H1 (cell line): Measurements from ENCODE around the gene CLRN1. TPM values are rescaled to one million over a fixed set of nuclear protein-coding genes. Genes with fewer than 3 reads are reported as not detected.

ENCODE experiments used
- CTCF ChIA-PET: fragments of 300-600 bp; sonication (Branson Sonifier 250); formaldehyde crosslinking; loops from one replicate; lab custom pipeline; 2021; ENCODE audit not compliant: partially characterized antibody; lab: Charles Lee
- POLR2A ChIA-PET: fragments of 300-600 bp; sonication (Branson Sonifier 250); formaldehyde crosslinking; loops from one replicate; lab custom pipeline; 2021; ENCODE audit warnings: inconsistent platforms; ENCODE audit not compliant: partially characterized antibody; lab: Charles Lee
- DNase-seq, 2 experiments: peaks; one replicate each; pipeline versions ENCODE4 v3.0.0 to v3.0.0-alpha.2; 2010 to 2022; ENCODE audit warnings: low spot score in 2 of 2, low read depth in 1 of 2, mixed read lengths in 1 of 2
- FAIRE-seq: peaks from 2 replicates; lab custom pipeline; 2011; peaks lifted over from hg19 to GRCh38; lab: Jason Lieb, UNC
- H2AFZ ChIP-seq: 2 replicates; pipeline ENCODE4 v1.8.1; 2012; ENCODE audit warnings: low read length, inconsistent platforms
- H2AK5ac ChIP-seq: 2 replicates; pipeline ENCODE4 v1.6.1; 2013; ENCODE audit warnings: low read depth, low read length
- H2BK120ac ChIP-seq: replicated peaks from 2 replicates; pipeline ENCODE3; 2013; ENCODE audit warnings: low read depth, low read length, inconsistent platforms
- H2BK12ac ChIP-seq: 2 replicates; pipeline ENCODE4 v1.6.1; 2013; ENCODE audit warnings: low read depth, low read length
- H2BK15ac ChIP-seq: 2 replicates; pipeline ENCODE4 v1.6.1; 2013; ENCODE audit warnings: low read length
- H2BK20ac ChIP-seq: 2 replicates; pipeline ENCODE4 v1.6.1; 2013; ENCODE audit warnings: low read length
- H2BK5ac ChIP-seq: 2 replicates; pipeline ENCODE4 v1.6.1; 2013; ENCODE audit warnings: low read depth, low read length
- H3K14ac ChIP-seq: 2 replicates; pipeline ENCODE4 v1.6.1; 2013; ENCODE audit warnings: inconsistent platforms; ENCODE audit not compliant: insufficient read length
- H3K18ac ChIP-seq: 2 replicates; pipeline ENCODE4 v1.6.1; 2013; ENCODE audit warnings: low read length; ENCODE audit errors: extremely low read depth
- H3K23ac ChIP-seq: 2 replicates; pipeline ENCODE4 v1.6.1; 2013; ENCODE audit warnings: inconsistent platforms; ENCODE audit not compliant: insufficient read length
- H3K23me2 ChIP-seq: 2 replicates; pipeline ENCODE4 v1.6.1; 2013; ENCODE audit warnings: low read depth, low read length
- H3K27ac ChIP-seq: 2 replicates; pipeline ENCODE4 v1.6.1; 2011; ENCODE audit warnings: low read depth, low read length, inconsistent platforms
- H3K27me3 ChIP-seq, 4 experiments: replicated peaks in 1 of 4; 1 replicate in 1 of 4; 2 replicates in 3 of 4; pipeline versions ENCODE4 v1.6.1 to v1.8.1; 2011 to 2013; ENCODE audit warnings: low read length in 3 of 4, mild to moderate bottlenecking in 3 of 4, inconsistent platforms in 2 of 4, mixed read lengths in 2 of 4, moderate library complexity in 1 of 4; ENCODE audit not compliant: control insufficient read depth in 3 of 4, insufficient read depth in 3 of 4; ENCODE audit errors: extremely low read depth in 1 of 4
- H3K36me3 ChIP-seq, 4 experiments: 2 replicates each; pipeline versions ENCODE4 v1.6.1 to v1.8.1; 2011 to 2013; ENCODE audit warnings: mild to moderate bottlenecking in 4 of 4, low read length in 3 of 4, moderate library complexity in 2 of 4, control low read depth in 1 of 4, inconsistent platforms in 1 of 4; ENCODE audit not compliant: insufficient read depth in 4 of 4, control insufficient read depth in 2 of 4
- H3K4ac ChIP-seq: replicated peaks from 2 replicates; pipeline ENCODE3; 2013; ENCODE audit warnings: low read length, low read depth, mixed read lengths, inconsistent platforms; ENCODE audit not compliant: insufficient read length
- H3K4me1 ChIP-seq, 4 experiments: replicated peaks in 1 of 4; 1 replicate in 1 of 4; 2 replicates in 3 of 4; pipeline versions ENCODE4 v1.6.1 to v1.8.1; 2011 to 2013; ENCODE audit warnings: low read length in 3 of 4, inconsistent platforms in 2 of 4, mixed read lengths in 1 of 4; ENCODE audit not compliant: insufficient read depth in 4 of 4, control insufficient read depth in 3 of 4
- H3K4me2 ChIP-seq, 2 experiments: 2 replicates each; pipeline versions ENCODE4 v1.6.1 to v1.8.1; 2011 to 2013; ENCODE audit warnings: low read depth in 2 of 2, low read length in 2 of 2, control low read depth in 1 of 2, inconsistent platforms in 1 of 2, mild to moderate bottlenecking in 1 of 2; ENCODE audit not compliant: insufficient read depth in 1 of 2
- H3K4me3 ChIP-seq, 4 experiments: fragments of 200-600, 300-600 bp in 1 of 4; sonication (generic), shearing (Covaris generic), sonication (Bioruptor Twin) in 1 of 4; 2 replicates each; pipeline versions ENCODE4 v1.5.1 to v1.8.1; 2011 to 2016; ENCODE audit warnings: low read length in 4 of 4, low read depth in 3 of 4, control low read depth in 2 of 4, inconsistent platforms in 2 of 4, mild to moderate bottlenecking in 2 of 4, mixed read lengths in 1 of 4, moderate library complexity in 1 of 4; ENCODE audit not compliant: insufficient read depth in 2 of 4; ENCODE audit errors: extremely low read depth in 1 of 4
- H3K56ac ChIP-seq: replicated peaks from 2 replicates; pipeline ENCODE3; 2013; ENCODE audit warnings: low read depth, mild to moderate bottlenecking, mixed read lengths, low read length, inconsistent platforms; ENCODE audit not compliant: insufficient read length
- H3K79me1 ChIP-seq: 2 replicates; pipeline ENCODE4 v1.6.1; 2013; ENCODE audit warnings: low read depth, low read length, control low read depth
- H3K79me2 ChIP-seq, 2 experiments: 2 replicates each; pipeline versions ENCODE4 v1.6.1 to v1.8.1; 2012 to 2013; ENCODE audit warnings: low read length in 2 of 2, mild to moderate bottlenecking in 2 of 2, inconsistent platforms in 1 of 2; ENCODE audit not compliant: insufficient read depth in 2 of 2, control insufficient read depth in 1 of 2
- H3K9ac ChIP-seq, 4 experiments: replicated peaks in 1 of 4; 1 replicate in 1 of 4; 2 replicates in 3 of 4; pipeline versions ENCODE4 v1.6.1 to v1.8.1; 2011 to 2013; ENCODE audit warnings: low read depth in 3 of 4, low read length in 3 of 4, control low read depth in 2 of 4, mild to moderate bottlenecking in 2 of 4, moderate library complexity in 2 of 4, inconsistent platforms in 1 of 4; ENCODE audit errors: extremely low read depth in 1 of 4
- H3K9me3 ChIP-seq, 2 experiments: 2 replicates each; pipeline versions ENCODE4 v1.6.1 to v1.8.1; 2012 to 2013; ENCODE audit warnings: mild to moderate bottlenecking in 2 of 2, moderate library complexity in 2 of 2, control low read depth in 1 of 2, inconsistent platforms in 1 of 2, low read depth in 1 of 2, low read length in 1 of 2, mixed read lengths in 1 of 2; ENCODE audit not compliant: insufficient read depth in 2 of 2
- H4K20me1 ChIP-seq, 2 experiments: replicated peaks in 1 of 2; 2 replicates each; pipeline versions ENCODE3 to v1.8.1; 2011 to 2013; ENCODE audit warnings: inconsistent platforms in 2 of 2, low read length in 2 of 2, mild to moderate bottlenecking in 1 of 2; ENCODE audit not compliant: insufficient read depth in 2 of 2, control insufficient read depth in 1 of 2
- H4K5ac ChIP-seq: 2 replicates; pipeline ENCODE4 v1.6.1; 2013; ENCODE audit warnings: low read length, low read depth, mixed read lengths, inconsistent platforms; ENCODE audit not compliant: insufficient read length
- H4K8ac ChIP-seq: 2 replicates; pipeline ENCODE4 v1.8.0; 2013; ENCODE audit warnings: mild to moderate bottlenecking, moderate library complexity, low read length, inconsistent platforms; ENCODE audit not compliant: insufficient read depth; ENCODE audit errors: extremely low read depth
- H4K91ac ChIP-seq: replicated peaks from 2 replicates; pipeline ENCODE3; 2013; ENCODE audit warnings: low read length, mixed read lengths, inconsistent platforms; ENCODE audit not compliant: insufficient read length
- CREB1 ChIP-seq: IDR thresholded peaks from 2 replicates; pipeline ENCODE4 v1.6.1; 2012; ENCODE audit warnings: inconsistent platforms
- CTCF ChIP-seq, 3 experiments: IDR thresholded peaks; 1 replicate in 2 of 3; 2 replicates in 1 of 3; pipeline versions ENCODE4 v1.5.1 to v1.6.1; 2011; ENCODE audit warnings: low read length in 3 of 3, mild to moderate bottlenecking in 3 of 3, inconsistent platforms in 2 of 3, low read depth in 1 of 3, moderate library complexity in 1 of 3; ENCODE audit not compliant: insufficient read depth in 1 of 3; ENCODE audit errors: control extremely low read depth in 1 of 3
- EGR1 ChIP-seq: IDR thresholded peaks from 2 replicates; pipeline ENCODE4 v1.6.1; 2011; ENCODE audit warnings: low read depth, low read length, borderline replicate concordance
- MAX ChIP-seq: IDR thresholded peaks from 2 replicates; pipeline ENCODE4 v1.6.1; 2012; ENCODE audit warnings: inconsistent platforms
- POU5F1 ChIP-seq: IDR thresholded peaks from 2 replicates; pipeline ENCODE4 v1.6.1; 2011; ENCODE audit warnings: low read depth, mild to moderate bottlenecking, low read length, moderate library complexity
- RAD21 ChIP-seq, 2 experiments: IDR thresholded peaks in 1 of 2; conservative IDR thresholded peaks in 1 of 2; 2 replicates each; pipeline ENCODE4 v1.6.1; 2011; ENCODE audit warnings: low read depth in 2 of 2, low read length in 2 of 2, improper control_type of control experiment in 1 of 2, inconsistent platforms in 1 of 2, mild to moderate bottlenecking in 1 of 2, moderate library complexity in 1 of 2
- SAP30 ChIP-seq: fragments of 300-600 bp; sonication (generic); IDR thresholded peaks from 2 replicates; pipeline ENCODE4 v1.7.1; 2012; ENCODE audit warnings: low read length, moderate library complexity, mild to moderate bottlenecking, inconsistent platforms; ENCODE audit not compliant: insufficient read depth, insufficient replicate concordance
- SIN3A ChIP-seq, 2 experiments: IDR thresholded peaks in 1 of 2; conservative IDR thresholded peaks in 1 of 2; 2 replicates each; pipeline ENCODE4 v1.6.1; 2011 to 2012; ENCODE audit warnings: low read length in 2 of 2, improper control_type of control experiment in 1 of 2, low read depth in 1 of 2, mild to moderate bottlenecking in 1 of 2
- SIRT6 ChIP-seq: IDR thresholded peaks from one replicate; pipeline ENCODE4 v1.7.1; 2012; ENCODE audit warnings: low read length, inconsistent platforms
- TBP ChIP-seq: IDR thresholded peaks from 2 replicates; pipeline ENCODE4 v1.6.1; 2011; ENCODE audit warnings: low read depth, low read length, improper control_type of control experiment
- TEAD4 ChIP-seq: IDR thresholded peaks from 2 replicates; pipeline ENCODE4 v1.6.1; 2012; ENCODE audit warnings: low read depth, low read length, inconsistent platforms, mixed read lengths
- ZNF274 ChIP-seq: IDR thresholded peaks from 2 replicates; pipeline ENCODE4 v1.7.0; 2012; ENCODE audit warnings: low read length, borderline replicate concordance; ENCODE audit errors: extremely low read depth
- WGBS, 2 experiments: shearing (Covaris generic) in 1 of 2; methylation state at CpG; one replicate each; pipeline versions ENCODE4 v1.1.6 to v1.1.7; 2013 to 2015; ENCODE audit warnings: low lambda C conversion rate in 2 of 2, mixed read lengths in 2 of 2, inconsistent platforms in 1 of 2, low coverage in 1 of 2, missing lambda C conversion rate in 1 of 2; ENCODE audit not compliant: insufficient replicate concordance in 2 of 2, insufficient coverage in 1 of 2, insufficient read length in 1 of 2; ENCODE audit errors: extremely low coverage in 1 of 2, missing lambda C conversion rate in 1 of 2; 5-methylcytosine and 5-hydroxymethylcytosine counted together
- polyA plus RNA-seq, 7 experiments: library from polyadenylated mRNA; depleted of rRNA in 3 of 7; stranded (reverse) in 5 of 7; unstranded in 2 of 7; fragments of >200 nt in 5 of 7; fragments of 200-250 nt in 2 of 7; gene quantifications; 1 replicate in 5 of 7; 2 replicates in 1 of 7; 4 replicates in 1 of 7; pipeline versions ENCODE4 v1.2.1 to v1.2.3, GENCODE V29; 2011 to 2013; ENCODE audit warnings: missing spikeins in 2 of 7, mixed read lengths in 2 of 7
- total RNA-seq: library from RNA; stranded (reverse); fragmentation: NEBNext Ultra II Directional; extraction: Animal tissue kit (Norgen Biotek cat#: 25700); gene quantifications from 2 replicates; pipeline ENCODE4 v1.2.1, GENCODE V29; 2021

CLRN1 gene
- total and polyA plus RNA-seq, 2 of the 8 experiments (the other 6 are each of a cell fraction or from before 2014, with no cell fraction given), result 0.20 to 0.35 TPM

GRCh38 chr3:150906461-150906860 is 66.1 kb downstream of the CLRN1 start:
- Histone ChIP-seq H3K27me3 (no peaks in the 10 kb centered on the region), H3K4me1 (no peaks in the 10 kb centered on the region), H3K18ac (no peak overlapping the region), H3K4ac (no peak overlapping the region), H3K23ac (no peak overlapping the region), H3K23me2 (no peaks in the 10 kb centered on the region), H3K79me2 (no peaks in the 10 kb centered on the region), H2BK20ac (no peak overlapping the region), H2BK15ac (no peak overlapping the region), H3K4me3 (no peak overlapping the region), H2BK12ac (no peak overlapping the region), H2BK5ac (no peak overlapping the region), H3K36me3 (no peaks in the 10 kb centered on the region), H3K4me2 (no peak overlapping the region), H3K9ac (no peak overlapping the region), H3K27ac (no peak overlapping the region), H4K20me1 (no peaks in the 10 kb centered on the region), H2AFZ (no peak overlapping the region), H3K9me3 (no peaks in the 10 kb centered on the region), H2BK120ac (no peak overlapping the region), H3K79me1 (no peaks in the 10 kb centered on the region), H2AK5ac (no peak overlapping the region), H4K91ac (no peak overlapping the region), H3K14ac (no peak overlapping the region), H4K5ac (no peak overlapping the region), H4K8ac (no peak overlapping the region), H3K56ac (no peak overlapping the region)
- DNase-seq, result no peak
- ChIA-PET CTCF (no interaction called here), POLR2A (no interaction called here)
- no peak for FAIRE-seq
- WGBS, 2 experiments, result 86% methylated on average over 1 of the region's 1 CpG; no CpG with 5 or more reads in 1 of the 2 experiments
- TF ChIP-seq TBP (no peak), SIRT6 (no peak), ZNF274 (no peak), SIN3A (conservative IDR thresholded peaks at IDR 0.05 in 1 of 2, IDR thresholded peaks at IDR 0.05 in 1 of 2; ENCODE audit: low read depth in 1 of 2, low read length in 2 of 2) (no peak), POU5F1 (no peak), CTCF (IDR thresholded peaks at IDR 0.05; ENCODE audit: control extremely low read depth in 1 of 3, insufficient read depth in 1 of 3, low read depth in 1 of 3, low read length in 3 of 3) (no peak), EGR1 (no peak), RAD21 (IDR thresholded peaks at IDR 0.05 in 1 of 2, conservative IDR thresholded peaks at IDR 0.05 in 1 of 2; ENCODE audit: low read depth in 2 of 2, low read length in 2 of 2) (no peak), CREB1 (no peak), MAX (no peak), SAP30 (no peak), TEAD4 (no peak)
